Adipose tissue (tissue), 3 donors: ENCODE data around the gene MYH9. TPM values are rescaled to one million over a fixed set of nuclear protein-coding genes. Genes with fewer than 3 reads are reported as not detected.

Experiments
- H3K27ac ChIP-seq: one replicate; pipeline ENCODE4 v1.5.1; 2013; ENCODE audit warnings: low read depth, low read length
- WGBS, 3 donors: extraction: QIAGEN DNeasy Blood & Tissue Kit; methylation state at CpG; one replicate each; pipeline ENCODE4 v1.1.7; 2013; 5-methylcytosine and 5-hydroxymethylcytosine counted together
- polyA plus RNA-seq, 3 donors: library from polyadenylated mRNA; stranded (reverse); fragments of 200-250 nt; gene quantifications; one replicate each; pipeline ENCODE4 v1.2.3, GENCODE V29; 2013
- donor health status: healthy with polysubstance abuse.
- donor health status: Bipolar disorder and iron deficiency.
- donor health status: healthy.

MYH9 gene
- polyA plus RNA-seq, 3 donors = 159 to 240 (median 161) TPM

DNA sequence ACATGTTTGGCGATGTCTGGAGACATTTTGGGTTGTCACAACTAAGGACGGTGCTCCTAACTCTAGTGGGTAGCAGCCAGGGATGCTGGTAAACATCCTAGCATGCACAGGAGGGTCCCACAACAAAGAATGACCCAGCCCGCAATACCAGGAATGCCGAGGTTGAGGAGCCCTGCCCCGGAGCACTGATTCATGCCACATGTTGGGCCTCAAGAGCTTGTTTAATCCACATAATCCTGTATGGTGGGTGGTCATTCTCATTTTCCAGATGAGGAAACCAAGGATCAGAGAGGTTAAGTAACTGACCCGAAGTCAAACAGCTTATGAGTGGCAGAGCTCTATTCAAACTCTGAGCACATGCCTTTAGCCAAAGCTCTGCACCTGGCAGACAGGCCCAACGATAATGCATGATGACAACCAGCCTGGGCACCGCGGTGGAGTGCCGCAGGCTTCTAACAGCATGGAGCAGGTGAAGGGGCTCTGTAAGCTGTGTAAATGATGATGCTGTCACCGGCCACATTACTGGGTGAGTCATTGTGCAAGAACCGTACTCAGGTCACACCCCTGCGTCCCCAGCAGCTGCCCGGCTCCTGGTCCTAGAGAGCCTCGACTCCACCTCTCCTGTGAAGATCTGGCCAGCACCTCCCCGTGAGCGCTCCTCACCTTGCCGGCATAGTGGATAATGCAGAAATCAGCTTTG, 76.2 kb downstream of the MYH9 start:
- WGBS, 3 donors = 78 to 80% (median 79%) methylated on average over 18 of the region's 18 CpGs
- no peak overlapping the region for H3K27ac ChIP-seq

GRCh38 chr22:36308880-36309279, 78.9 kb downstream of the MYH9 start:
- H3K27ac ChIP-seq = no peak overlapping the region
- WGBS, 3 donors = 83 to 94% (median 91%) methylated on average over 17 of the region's 17 CpGs

DNA sequence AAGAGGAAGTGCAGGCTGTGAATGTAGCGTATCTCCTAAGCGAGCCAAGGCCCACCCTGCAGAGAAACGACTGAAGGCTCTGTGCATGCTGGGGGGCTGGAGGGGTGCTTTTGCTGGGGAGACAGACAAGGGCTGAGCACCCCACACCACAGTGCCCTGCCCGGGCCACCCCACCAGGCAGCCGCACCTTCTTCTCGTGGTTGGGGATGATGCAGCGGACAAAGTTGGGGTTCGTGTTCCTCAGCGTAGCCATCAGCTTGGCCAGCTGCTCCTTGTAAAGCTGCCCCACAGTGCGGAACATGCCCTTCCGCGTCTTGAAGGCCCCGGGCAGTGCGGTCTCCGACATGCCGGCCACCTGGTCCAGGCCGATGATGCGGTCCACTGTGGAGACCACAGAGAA, 81.5 kb downstream of the MYH9 start:
- 86 to 89% (median 88%) methylated on average over 18 of the region's 18 CpGs for WGBS, 3 donors

DNA sequence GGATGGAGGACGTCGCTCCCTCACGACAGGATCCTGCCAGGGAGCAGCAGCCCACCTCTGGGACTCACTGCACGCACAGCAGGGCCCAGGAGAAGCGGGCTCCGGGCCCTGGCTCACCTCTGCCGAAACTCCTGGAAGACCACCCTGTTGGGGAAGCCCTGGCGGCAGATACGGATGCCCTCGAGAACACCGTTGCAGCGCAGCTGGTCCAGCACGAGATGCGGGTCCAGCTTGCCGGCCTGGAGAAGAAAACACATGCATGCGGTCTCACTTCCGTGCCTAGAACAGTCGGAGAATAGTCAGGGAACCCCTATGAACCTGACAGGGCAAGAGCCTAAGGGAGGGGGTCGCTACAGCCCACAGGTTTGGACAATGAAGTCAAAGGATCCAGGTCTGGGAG, 82.0 kb downstream of the MYH9 start:
- 79 to 91% (median 85%) methylated on average over 19 of the region's 19 CpGs for WGBS, 3 donors
- H3K27ac ChIP-seq = no peak overlapping the region

More for the DNA sequence above, 81.5 kb downstream of the MYH9 start:
- no peak overlapping the region for H3K27ac ChIP-seq

DNA sequence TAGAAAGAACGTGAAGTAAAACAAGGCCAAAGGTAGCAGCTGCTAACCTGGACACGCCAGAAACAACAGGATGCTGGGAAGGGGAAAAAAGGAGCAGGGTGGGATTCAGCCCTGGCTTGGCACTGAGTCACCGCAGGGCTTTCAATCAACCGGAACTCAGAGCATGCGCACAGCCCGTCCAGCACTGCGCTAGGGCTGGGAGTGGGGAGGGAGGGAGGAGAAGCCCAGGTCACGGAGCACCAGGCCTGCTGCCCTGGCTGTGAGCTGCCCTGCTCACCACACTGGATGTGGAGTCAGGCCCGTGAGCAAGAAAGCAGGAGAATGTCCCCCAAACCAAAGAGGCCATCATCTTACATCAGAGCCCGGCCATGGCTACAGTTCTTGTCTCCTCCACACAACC, 83.3 kb downstream of the MYH9 start:
- WGBS, 3 donors = 73 to 81% (median 81%) methylated on average over 10 of the region's 10 CpGs
- H3K27ac ChIP-seq = no peak overlapping the region

GRCh38 chr22:36303874-36304273, 83.9 kb downstream of the MYH9 start:
- WGBS, 3 donors = 71 to 85% (median 73%) methylated on average over 13 of the region's 13 CpGs

GRCh38 chr22:36303115-36303467, 84.7 kb downstream of the MYH9 start:
- WGBS, 3 donors = 76 to 83% (median 79%) methylated on average over 9 of the region's 9 CpGs

More at GRCh38 chr22:36303874-36304273, 83.9 kb downstream of the MYH9 start:
- H3K27ac ChIP-seq = no peak overlapping the region

DNA sequence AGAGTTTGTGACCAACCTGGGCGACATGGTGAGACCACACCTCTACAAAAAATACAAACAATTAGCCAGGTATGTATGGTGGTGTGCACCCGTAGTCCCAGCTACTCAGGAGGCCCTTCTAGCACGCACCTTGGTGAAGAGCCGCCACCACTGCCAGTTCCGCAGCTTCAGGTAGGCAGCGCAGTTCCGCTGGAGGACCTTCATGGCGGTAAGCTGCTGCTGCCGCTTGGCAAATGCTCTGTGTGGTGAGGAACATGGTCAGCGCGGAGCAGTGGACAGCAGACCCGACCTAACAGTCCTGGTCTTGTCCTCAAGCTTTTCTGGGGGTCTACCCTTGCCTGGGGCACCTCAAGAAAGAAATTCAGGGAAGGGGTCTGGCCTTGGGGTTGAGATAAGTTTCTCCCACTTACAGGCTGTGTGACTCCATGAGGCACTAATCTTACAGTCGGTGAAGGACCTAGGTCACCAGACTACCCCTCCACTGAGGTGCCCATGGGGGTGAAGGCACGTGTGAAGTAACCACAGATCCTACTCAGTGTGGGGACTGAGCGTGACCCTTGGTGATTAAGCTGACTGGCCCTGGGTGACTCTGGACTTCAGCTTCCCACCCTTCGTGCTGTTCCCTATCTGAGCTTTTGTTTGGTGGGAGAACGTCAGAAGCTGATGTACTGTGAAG, 85.2 kb downstream of the MYH9 start:
- H3K27ac ChIP-seq = no peak overlapping the region
- 91 to 93% (median 92%) methylated on average over 17 of the region's 17 CpGs for WGBS, 3 donors

More at GRCh38 chr22:36303115-36303467, 84.7 kb downstream of the MYH9 start:
- H3K27ac ChIP-seq = no peak overlapping the region

DNA sequence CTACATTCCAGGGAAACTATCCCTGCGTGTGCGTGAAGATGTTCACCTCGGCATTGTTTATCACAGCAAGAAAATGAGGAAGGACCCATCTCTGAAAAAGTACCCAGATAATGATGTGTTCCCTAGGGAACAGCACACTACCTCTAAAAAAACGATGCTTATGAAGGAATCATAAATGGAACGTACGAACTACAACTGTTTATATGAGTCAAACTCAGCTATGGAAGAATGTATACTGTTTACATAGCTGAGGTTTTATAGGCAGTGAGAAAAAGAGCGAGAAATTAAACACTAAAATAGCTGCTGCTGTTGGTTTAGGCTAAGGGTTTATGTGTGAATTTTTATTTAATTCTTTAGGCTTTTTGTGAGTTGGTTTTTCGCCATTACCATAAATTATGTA, 85.9 kb downstream of the MYH9 start:
- 83 to 88% (median 87%) methylated on average over 8 of the region's 8 CpGs for WGBS, 3 donors
- H3K27ac ChIP-seq = no peak overlapping the region

DNA sequence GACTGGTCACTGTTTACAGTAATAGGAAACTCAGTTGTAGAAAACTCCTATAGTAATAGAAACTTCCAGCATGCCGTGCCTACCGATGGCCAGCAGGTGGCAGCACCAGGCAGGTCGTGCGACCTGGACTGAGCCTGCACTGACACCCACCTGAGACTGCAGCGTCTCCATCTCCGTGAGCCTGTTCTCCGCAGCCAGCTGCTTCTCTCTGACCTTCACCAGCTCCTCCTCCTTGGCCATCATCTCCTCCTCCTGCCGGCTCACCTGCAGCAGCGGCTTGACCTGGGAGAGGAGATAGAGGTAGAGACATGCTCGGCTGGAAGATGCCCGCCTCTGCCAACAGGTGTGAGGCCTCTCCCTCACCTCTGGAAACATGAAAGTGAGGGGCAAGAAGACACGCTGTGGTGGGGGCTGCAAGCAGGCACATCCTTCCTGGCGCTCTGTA, 86.4 kb downstream of the MYH9 start:
- no peak overlapping the region for H3K27ac ChIP-seq
- WGBS, 3 donors = 29 to 38% (median 37%) methylated on average over 12 to 13 of the region's 13 CpGs

DNA sequence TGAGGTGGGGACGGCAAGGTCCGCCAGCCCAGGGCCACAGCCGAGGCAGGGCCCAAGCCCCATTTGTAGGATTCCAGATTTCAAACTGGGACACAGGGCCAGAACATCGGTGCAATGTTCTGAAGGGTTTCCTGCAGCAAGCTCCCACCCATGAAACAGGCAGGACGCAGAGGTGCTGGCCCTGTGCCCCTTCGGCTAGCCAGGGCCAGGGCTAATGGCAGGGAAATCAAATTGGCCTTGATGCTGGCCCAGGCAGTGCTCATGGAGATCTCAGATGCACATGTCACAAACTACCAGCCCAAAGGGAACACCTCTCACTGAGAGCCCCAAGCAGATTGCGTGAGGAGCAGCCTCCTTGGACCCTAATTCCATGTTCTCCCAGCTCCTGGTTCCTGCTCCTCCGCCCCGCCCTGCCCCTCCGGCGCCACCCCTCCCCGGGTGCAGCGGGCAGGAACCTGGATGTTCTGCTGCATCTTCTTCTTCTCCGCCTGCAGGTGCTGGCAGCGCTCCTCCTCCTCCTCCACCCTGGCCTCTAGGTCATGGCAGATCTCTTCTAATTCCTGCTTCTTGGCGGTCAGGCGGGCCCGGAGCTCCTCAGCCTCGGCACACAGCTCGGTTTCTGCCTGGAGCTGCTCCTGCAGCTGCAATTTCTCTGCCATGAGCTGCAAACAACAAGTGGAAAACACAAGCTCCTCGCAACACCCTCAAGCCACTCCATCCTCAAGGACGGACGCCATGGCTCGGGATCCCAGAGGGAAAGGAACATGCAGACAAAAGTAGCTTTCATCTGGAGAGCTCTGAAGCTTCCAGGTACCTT, 87.2 kb downstream of the MYH9 start:
- H3K27ac ChIP-seq = no peak overlapping the region
- 92 to 96% (median 93%) methylated on average over 24 of the region's 24 CpGs for WGBS, 3 donors

DNA sequence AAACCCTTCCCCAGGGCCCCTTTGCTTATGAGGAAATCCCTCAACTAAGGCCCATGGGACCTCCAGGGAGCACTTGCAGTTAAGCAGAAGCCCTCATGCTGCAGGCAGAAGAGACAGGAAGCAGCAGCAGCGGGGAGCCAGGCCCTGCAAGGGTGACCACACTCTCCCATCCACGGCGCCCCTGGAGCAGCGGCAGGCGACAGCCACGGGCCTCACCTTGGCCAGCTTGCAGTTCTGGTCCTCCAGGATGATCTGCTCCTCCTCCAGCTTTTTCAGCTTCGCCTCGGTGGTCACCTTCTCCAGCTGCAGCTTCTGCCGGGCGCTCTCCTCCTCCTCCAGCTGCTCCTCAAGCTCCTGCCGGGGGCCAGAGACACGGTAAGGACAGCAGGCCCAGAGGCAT, 87.9 kb downstream of the MYH9 start:
- no peak overlapping the region for H3K27ac ChIP-seq
- 86 to 92% (median 90%) methylated on average over 12 of the region's 12 CpGs for WGBS, 3 donors

DNA sequence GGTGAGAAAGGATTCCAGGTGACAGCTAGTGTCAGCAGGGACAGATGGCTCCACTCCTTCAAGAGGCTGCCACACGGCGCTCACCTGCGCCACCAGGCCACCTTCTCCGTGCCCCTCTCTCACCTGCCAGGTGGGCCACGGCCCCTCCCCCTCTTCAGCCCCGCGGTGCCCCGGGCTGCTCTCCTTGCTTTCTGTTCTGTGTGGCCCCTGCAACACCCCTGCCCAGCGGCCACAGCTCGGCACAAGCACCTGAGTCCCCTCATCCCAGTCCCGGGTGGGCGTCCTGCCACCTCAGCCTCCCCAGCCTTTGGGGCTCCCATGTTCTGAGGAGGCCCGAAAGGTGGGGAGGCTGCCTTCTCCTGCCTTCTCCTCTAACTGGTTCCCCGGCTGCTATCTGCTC, 88.5 kb downstream of the MYH9 start:
- no peak overlapping the region for H3K27ac ChIP-seq
- WGBS, 3 donors = 81 to 92% (median 89%) methylated on average over 13 to 14 of the region's 14 CpGs

GRCh38 chr22:36298601-36299000, 89.2 kb downstream of the MYH9 start:
- H3K27ac ChIP-seq = no peak overlapping the region
- WGBS, 3 donors = 91 to 94% (median 92%) methylated on average over 13 of the region's 13 CpGs

DNA sequence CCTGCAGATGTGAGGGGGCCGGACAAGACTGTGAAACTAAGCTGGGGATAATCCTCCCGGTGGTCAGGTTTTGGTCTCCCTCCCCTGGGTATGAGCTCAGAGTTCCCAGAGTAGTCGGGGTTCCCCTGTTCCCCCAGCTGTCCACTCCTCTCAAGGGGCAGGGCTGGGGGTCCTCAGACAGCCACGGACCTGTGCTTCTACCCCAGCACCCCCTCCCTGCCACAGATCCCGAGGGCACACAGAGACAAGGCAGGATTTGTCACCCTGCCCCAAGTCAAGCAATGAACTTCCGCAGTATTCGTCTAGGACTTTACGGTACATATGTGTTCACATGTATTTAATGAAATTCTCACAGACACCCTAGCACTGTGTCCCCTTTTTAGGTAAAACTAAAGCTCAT, 89.6 kb downstream of the MYH9 start:
- WGBS, 3 donors = 90 to 94% (median 94%) methylated on average over 8 of the region's 8 CpGs
- no peak overlapping the region for H3K27ac ChIP-seq

GRCh38 chr22:36297568-36297967, 90.2 kb downstream of the MYH9 start:
- H3K27ac ChIP-seq = no peak overlapping the region
- 88 to 90% (median 89%) methylated on average over 19 of the region's 19 CpGs for WGBS, 3 donors

- WGBS, 3 donors = 94 to 98% (median 94%) methylated on average over 12 to 15 of the region's 15 CpGs
Observed at GRCh38 chr22:36296690-36297089, 91.1 kb downstream of the MYH9 start.

GRCh38 chr22:36295247-36295646, 92.5 kb downstream of the MYH9 start:
- no peak overlapping the region for H3K27ac ChIP-seq
- WGBS, 3 donors = 89 to 92% (median 92%) methylated on average over 7 of the region's 7 CpGs

More at GRCh38 chr22:36296690-36297089, 91.1 kb downstream of the MYH9 start:
- no peak overlapping the region for H3K27ac ChIP-seq

DNA sequence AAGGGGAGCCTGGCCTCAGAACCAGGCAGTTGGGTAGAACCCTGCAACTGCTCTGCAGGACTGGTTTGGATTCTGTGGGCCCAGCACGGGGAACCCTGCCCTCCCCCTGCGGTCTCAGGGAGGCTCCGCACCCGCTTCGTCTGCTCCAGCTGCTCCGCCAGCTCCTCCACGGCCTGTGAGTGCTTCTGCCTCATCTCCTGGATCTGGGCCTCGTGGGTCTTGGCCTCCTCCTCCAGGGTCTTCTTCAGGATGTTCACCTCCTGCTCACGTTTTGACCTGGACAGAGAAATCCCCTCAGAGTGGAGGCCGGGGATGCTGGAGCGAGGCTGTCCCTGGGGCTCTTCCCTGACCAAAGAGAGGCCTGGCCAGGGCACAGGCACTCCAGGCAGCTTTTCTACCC, 93.0 kb downstream of the MYH9 start:
- 91 to 93% (median 91%) methylated on average over 11 of the region's 11 CpGs for WGBS, 3 donors
- no peak overlapping the region for H3K27ac ChIP-seq
